Erythroblast (primary cell): ENCODE data around the gene KCNG2.

Experiments used
- DNase-seq, 2 experiments: peaks; one replicate each; lab custom pipeline; 2025; lab: John Stamatoyannopoulos, UW
- GATA1 ChIP-seq: IDR thresholded peaks from 2 replicates; pipeline ENCODE4 v1.6.1; 2011; ENCODE audit warnings: low read depth, mild to moderate bottlenecking, control low read depth, low read length, moderate library complexity
- POLR2A ChIP-seq: IDR thresholded peaks from 2 replicates; pipeline ENCODE4 v1.6.1; 2011; ENCODE audit warnings: mild to moderate bottlenecking, low read length

The KCNG2 gene

GRCh38 chr18:79910563-79911343, 113.0 kb downstream of the KCNG2 start:
- DNase-seq: no peak
- TF ChIP-seq GATA1: no peak
- TF ChIP-seq POLR2A: no peak

GRCh38 chr18:79911344-79912270, 113.9 kb downstream of the KCNG2 start:
- no peak for DNase-seq
- TF ChIP-seq POLR2A: no peak
- no peak for TF ChIP-seq GATA1

- no peak for DNase-seq
- TF ChIP-seq GATA1 (no peak), POLR2A (no peak)
These were observed 114.8 kb downstream of the KCNG2 start for GRCh38 chr18:79912409-79912991.

- TF ChIP-seq GATA1 (no peak), POLR2A (no peak)
- no peak for DNase-seq
These were observed 115.5 kb downstream of the KCNG2 start for GRCh38 chr18:79912994-79913831.

GRCh38 chr18:79914614-79915160, 116.9 kb downstream of the KCNG2 start:
- TF ChIP-seq POLR2A (no peak), GATA1 (no peak)
- DNase-seq: no peak

- TF ChIP-seq GATA1 (no peak), POLR2A (no peak)
- DNase-seq: peak; percentile 23 to 46
These were observed 117.7 kb downstream of the KCNG2 start for GRCh38 chr18:79915161-79916127.

GRCh38 chr18:79916128-79916494, 118.4 kb downstream of the KCNG2 start:
- no peak for DNase-seq
- TF ChIP-seq POLR2A (no peak), GATA1 (no peak)

GRCh38 chr18:79916546-79917168, 118.9 kb downstream of the KCNG2 start:
- DNase-seq: no peak
- TF ChIP-seq GATA1: no peak
- TF ChIP-seq POLR2A: no peak

GRCh38 chr18:79917169-79917852, 119.6 kb downstream of the KCNG2 start:
- TF ChIP-seq POLR2A (no peak), GATA1 (no peak)
- no peak for DNase-seq

GRCh38 chr18:79917853-79918614, 120.3 kb downstream of the KCNG2 start:
- TF ChIP-seq GATA1 (no peak), POLR2A (no peak)
- no peak for DNase-seq

GRCh38 chr18:79918615-79919011, 120.9 kb downstream of the KCNG2 start:
- DNase-seq: no peak

More at GRCh38 chr18:79918615-79919011, 120.9 kb downstream of the KCNG2 start:
- no peak for TF ChIP-seq POLR2A
- no peak for TF ChIP-seq GATA1
